Activated gamma-delta T cell treated with anti-CD3 and anti-CD28 coated beads, Interleukin-2, amount 50 U/mL, for 16 hours (primary cell): Measurements from ENCODE around the gene UTS2R.
A peak's percentile ranks its signal among the peaks of the same experiment; 100 is the strongest.
"Not testable (repeated sequence)": the region's sequence is repeated elsewhere in the genome, so short reads cannot be mapped to it uniquely, and the experiment has no call there.

Experiments used
- DNase-seq: peaks from one replicate; pipeline ENCODE4 v3.0.0-alpha.2; 2020; ENCODE audit warnings: low read depth

The UTS2R gene

DNA sequence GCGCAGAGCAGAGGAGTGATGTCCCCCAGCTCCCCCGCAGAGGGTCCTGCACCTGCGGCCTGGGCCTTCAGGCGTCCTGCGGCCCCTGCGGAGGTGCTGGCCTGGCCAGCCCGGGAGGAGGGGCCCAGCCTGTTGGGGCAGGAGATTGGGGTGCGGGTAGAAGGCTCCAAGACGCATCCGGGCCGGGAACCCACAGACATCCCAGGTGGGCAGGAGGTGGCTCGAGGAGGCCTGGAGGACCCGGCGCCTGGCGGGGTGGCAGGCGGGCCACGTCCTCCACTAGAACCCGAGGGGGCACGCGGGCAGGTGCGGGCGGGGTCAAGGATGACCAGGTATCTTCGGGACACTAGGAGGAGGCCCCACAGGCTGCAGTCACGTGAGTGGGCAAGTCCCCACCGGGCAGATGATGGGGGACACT is 37.4 kb upstream of the UTS2R start:
- DNase-seq, result no peak

DNA sequence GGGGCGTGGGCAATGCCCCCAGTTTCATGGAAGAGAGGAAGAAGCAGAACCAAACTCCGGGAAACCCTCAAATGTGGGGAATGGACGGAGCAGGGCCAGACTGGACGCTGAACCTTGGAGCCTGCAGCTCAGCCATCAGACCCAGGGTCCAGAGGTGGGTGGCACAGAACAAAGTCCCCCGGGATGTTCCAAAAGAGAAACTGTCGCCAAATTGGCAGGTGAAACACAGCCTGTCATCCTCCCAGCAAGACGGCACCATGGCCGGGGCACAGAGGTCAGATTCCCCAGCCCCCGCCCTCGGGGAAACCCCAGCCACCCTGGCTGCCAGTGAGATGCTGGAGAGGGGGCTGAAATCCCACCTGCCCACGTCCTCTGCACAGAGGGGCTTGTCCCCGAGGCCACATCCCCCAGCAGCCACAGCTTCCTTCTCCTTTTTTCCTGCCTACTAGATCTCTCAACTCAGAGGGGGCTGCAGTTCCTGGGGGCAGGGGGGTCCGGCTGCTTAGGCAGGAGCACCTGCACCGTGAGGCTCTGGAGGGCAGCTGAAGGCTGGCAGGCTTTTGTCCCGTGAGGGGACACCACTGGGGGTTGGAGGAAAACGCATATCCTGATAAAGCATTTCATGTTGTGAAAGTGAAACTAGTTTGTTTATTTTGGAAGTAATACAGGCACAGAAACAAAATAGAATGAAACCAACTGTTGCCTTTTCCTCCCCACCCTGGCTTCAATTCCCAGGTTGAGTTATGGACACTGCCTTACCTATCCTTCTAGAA is 36.8 kb upstream of the UTS2R start:
- no peak for DNase-seq

DNA sequence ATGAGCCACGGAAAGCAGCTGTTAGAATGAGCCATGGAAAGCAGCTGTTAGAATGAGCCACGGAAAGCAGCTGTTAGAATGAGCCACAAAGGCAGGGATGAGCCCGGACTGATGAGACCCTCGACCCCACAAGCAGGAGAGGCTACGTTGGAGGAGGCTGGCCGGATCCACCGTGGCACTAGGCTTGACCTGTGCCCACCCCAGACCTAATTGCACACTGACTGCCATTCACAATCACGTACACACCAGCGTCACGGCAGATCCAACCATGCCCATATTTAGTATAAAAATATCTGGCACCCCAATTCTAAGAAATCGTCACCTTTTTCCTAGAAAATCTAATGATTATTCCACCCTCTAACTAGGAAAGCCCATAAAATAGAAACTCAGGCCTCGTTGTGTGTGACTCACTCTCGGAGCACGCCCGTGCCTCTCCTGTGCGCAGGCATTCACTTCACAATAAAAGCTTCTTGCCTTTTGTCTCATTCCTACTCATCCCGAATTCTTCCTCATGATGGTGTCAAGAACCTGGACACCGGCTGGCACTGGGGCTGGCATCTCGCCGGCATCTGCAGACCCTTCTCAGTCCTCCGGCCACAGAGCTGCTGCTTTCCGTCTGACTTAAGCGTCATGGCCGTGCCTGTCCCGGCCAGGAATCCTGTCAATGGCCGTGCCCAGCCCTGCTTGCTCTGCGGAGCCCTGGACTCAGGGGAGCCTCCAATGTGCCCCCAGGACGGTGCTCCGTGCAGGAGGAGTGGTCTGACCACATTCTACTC is 32.5 kb upstream of the UTS2R start:
- no peak for DNase-seq

GRCh38 chr17:82339634-82340580 is 31.7 kb upstream of the UTS2R start:
- no peak for DNase-seq

- no peak for DNase-seq
These were observed 29.0 kb upstream of the UTS2R start for GRCh38 chr17:82342361-82343079.

DNA sequence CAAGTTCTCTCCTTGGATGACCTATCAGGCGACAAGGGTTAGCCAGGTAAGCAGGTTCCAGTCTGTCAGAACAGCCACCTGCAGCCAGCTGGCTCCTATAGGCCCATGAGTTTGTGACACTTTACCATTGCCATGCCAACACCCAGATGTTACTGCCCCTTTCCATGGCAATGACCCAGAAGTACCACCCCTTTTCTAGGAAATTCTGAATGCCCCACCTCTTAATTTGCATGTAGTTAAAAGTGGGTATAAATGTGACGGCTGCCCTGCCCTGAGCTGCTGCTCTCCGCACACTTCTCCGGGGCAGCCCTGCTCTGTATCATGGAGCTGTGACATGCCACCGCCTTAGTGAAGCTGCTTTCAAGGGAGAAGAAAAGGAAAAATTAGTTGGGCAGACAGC is 28.0 kb upstream of the UTS2R start:
- no peak for DNase-seq

DNA sequence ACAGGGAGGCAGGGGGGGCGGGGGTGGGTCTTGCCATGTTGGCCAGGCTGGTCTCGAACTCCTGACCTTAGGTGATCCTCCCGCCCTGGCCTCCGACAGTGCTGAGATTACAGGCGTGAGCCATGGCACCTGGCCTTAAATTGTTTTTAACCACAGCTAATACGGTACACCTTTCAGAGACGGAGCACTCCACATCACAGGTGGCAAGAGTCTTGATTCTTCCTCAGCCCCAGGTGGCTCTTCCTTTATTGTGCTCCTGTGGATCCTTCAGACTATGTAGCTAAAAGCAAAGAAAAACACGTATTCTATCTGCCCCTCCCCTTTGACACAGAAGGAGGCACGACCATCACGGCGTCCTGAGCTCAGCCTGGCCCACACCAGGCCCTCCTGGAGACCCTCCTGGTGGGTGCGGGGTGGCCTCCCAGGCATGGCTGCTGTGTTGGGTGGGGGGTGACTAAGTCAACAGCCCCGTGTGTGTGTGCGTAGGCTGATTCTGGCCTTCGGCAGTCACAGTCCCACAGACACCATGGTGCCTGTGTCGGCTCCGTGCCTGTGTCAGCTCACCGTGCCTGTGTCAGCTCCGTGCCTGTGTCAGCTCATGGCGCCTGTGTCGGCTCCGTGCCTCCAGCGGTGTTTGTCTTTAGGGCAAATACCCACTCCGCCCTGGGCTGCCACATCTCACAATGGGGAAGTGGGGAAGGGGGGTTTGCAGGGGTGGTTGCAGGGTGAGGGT is 27.2 kb upstream of the UTS2R start:
- no peak for DNase-seq

DNA sequence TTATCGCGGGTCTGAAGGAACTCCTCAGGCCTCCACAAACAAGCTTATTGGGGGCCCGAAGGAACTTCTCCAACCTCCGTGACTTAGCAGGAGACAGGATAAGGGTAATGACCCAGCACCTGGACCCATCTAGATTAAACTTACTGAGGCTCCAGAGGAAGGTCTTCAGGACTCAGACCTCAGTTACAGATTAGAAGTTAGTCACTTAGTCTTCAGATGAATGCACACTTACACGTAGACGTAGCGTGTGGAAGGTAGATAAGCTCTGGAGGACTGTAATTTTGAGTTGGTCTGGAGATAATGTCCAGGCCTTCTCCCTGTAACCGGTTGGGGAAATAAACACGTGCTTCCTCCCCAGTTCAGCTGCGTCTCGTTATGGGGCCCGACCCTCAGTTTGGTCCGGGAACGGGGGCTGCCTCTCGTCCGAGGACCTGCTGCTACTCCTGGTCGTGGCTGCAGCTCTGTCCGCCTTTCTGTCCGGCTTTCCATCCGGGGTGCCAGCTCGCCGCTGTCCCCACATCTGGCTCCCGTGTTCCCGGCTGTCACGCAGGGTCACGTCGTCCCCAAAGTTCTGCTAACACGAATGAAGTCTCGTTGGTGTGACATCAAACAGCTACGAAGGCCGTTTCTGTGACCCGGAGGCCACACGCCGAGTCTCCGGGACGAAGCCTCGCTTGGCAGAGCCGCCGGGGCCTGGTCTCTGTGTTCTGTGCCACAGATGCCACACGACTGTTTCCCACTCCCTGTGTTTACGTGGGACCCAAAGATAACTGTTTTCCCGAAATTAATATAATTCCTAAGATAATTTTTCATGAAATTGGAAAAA is 26.2 kb upstream of the UTS2R start:
- no peak for DNase-seq

- no peak for DNase-seq
These were observed 24.9 kb upstream of the UTS2R start for GRCh38 chr17:82346342-82347300.

DNA sequence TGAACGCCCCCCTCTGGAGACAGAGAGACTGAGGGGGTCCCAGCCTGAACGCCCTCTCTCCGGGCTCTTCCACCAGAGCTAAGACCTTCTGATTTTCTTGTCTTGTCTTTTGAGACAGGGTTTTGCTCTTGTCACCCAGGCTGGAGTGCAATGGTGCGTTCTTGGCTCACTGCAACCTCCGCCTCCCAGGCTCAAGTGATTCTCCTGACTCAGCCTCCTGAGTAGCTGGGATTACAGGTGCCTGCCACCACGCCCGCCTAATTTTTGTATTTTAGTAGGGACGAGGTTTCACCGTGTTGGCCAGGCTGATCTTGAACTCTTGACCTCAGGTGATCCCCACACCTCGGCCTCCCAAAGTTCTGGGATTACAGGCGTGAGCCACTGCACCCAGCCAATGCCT is 23.6 kb upstream of the UTS2R start:
- DNase-seq, result not testable (repeated sequence)

DNA sequence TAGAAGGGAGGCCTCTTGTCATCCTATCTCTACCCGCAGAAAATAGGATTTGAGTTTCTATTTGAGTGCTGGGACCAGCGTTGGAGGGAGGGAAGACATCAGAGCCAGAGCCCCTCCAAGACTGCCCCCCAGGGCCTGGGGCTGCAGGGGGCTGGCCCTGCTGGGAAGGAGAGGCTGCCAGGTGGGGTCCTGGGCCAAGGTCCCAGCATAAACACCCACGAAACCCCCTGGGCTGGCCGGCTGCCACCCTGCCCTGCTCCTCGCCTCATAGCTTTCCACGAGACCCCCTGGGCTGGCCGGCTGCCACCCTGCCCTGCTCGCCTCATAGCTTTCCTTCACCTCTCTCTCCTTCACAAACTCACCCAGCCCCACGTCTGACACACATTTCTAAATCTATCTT is 23.1 kb upstream of the UTS2R start:
- DNase-seq, result no peak

- no peak for DNase-seq
These were observed 22.7 kb upstream of the UTS2R start for GRCh38 chr17:82348866-82349265.

DNA sequence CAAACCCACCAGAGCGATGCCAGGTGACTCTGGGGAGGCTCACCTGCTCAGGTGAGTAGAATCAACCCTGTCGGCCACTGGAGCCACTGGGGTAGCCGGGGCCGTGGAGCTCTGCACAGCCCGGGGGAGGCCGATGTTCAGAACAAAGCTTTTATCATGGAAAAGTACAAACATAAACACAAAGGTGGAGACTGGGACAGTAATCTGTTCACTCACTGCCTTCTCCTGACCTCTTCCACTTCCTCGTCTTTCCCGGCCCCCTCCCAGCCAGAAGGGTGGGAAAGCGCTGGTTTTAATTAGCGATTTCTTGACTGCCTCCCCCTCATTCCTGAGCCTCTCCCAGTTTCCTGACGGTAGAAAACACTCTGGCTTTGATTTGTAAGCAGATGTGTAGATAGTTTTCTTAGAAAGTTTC is 22.3 kb upstream of the UTS2R start:
- DNase-seq, result no peak

DNA sequence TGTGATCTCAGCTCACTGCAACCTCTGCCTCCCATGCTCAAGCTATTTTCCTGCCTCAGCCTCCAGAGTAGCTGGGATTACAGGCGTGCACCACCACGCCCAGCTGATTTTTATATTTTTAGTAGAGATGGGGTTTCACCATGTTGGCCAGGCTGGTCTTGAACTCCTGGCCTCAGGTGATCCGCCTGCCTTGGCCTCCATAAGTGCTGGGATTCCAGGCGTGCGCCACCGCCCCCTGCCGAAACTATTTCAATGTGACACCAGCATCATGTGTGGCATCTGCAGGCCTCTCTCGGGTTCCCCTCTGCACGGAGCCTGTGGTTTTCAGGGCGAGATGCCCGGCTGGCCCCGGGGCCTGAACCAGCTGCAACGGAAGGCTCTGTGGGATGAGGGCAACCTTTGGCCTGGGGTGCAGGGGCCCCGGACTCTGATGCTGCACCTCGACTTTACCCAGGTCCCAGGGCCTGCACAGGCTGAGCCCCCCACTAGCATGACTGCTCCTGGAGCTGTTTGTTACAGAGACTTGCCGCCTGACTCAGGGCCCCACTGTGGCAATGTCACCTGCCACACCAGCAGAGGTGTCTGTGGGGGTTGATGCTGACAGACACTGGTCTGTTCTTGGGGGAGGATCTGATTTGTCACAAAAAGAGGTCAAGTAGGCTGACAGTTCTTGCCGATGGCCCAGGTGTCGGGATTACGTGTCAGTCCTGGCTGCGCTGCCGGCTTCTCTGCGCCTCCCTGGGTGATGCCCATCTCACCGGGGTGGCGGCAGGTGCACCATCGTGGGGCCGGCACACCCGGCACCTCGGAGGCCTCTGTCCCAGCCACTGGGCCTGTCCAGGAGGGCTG is 21.2 kb upstream of the UTS2R start:
- DNase-seq, result no peak

DNA sequence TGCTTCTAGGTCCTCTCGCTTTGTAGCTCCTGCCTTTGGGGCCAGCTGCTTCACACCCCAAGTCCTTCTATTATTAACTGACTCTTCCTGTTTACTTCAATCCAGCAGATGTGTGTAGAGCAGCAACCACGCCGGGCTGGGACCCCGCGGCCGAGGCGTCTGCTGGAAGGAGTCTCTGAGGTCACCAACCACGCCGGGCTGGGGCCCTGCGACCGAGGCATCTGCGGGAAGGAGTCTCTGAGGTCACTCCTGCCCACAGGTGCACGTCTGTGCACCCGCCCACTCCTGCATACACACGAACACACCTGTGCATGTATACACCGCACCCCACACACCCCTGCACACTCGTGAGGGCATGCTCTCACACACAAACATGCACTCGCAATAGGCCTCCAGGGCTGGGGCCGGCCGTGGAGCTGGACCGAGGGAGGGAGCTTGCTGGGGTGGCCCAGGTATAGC is 20.3 kb upstream of the UTS2R start:
- DNase-seq, result no peak

- peak; percentile 71 for DNase-seq
These were observed 19.7 kb upstream of the UTS2R start for GRCh38 chr17:82351713-82352488.

GRCh38 chr17:82353484-82353883 is 18.1 kb upstream of the UTS2R start:
- no peak for DNase-seq
